Neural cell (in vitro differentiated cells): ENCODE data around the gene RAPGEFL1. TPM values are rescaled to one million over a fixed set of nuclear protein-coding genes. Genes with fewer than 3 reads are reported as not detected.

Experiments used
- H2AFZ ChIP-seq: fragments of 200-600, 300-800 bp; sonication (generic), shearing (Covaris generic); 2 replicates; pipeline ENCODE4 v1.6.0; 2014; ENCODE audit warnings: low read depth, mild to moderate bottlenecking, antibody characterized with exemption, low read length, moderate library complexity
- H3F3A ChIP-seq: fragments of 200-600 bp; shearing (Covaris generic); 2 replicates; pipeline ENCODE4 v1.6.1; 2016; ENCODE audit warnings: mild to moderate bottlenecking, moderate library complexity, mixed read lengths, antibody characterized with exemption, low read length; ENCODE audit not compliant: insufficient read depth, poor library complexity, severe bottlenecking
- H3K27ac ChIP-seq: fragments of 200-600, 300-800 bp; sonication (generic), shearing (Covaris generic); 2 replicates; pipeline ENCODE4 v1.5.1; 2014; ENCODE audit warnings: mild to moderate bottlenecking, low read length, moderate library complexity
- H3K27me3 ChIP-seq: fragments of 300-800, 200-600 bp; sonication (generic), shearing (Covaris generic); 2 replicates; pipeline ENCODE4 v1.6.0; 2014; ENCODE audit warnings: mild to moderate bottlenecking, low read depth, low read length, moderate library complexity; ENCODE audit not compliant: insufficient read depth
- H3K36me3 ChIP-seq: fragments of 300-800, 200-600 bp; sonication (generic), shearing (Covaris generic); 2 replicates; pipeline ENCODE4 v1.5.1; 2014; ENCODE audit warnings: mild to moderate bottlenecking, antibody characterized with exemption, low read length, moderate library complexity; ENCODE audit not compliant: insufficient read depth
- H3K4me2 ChIP-seq: fragments of 300-800, 200-600 bp; sonication (generic), shearing (Covaris generic); 2 replicates; pipeline ENCODE4 v1.6.0; 2014; ENCODE audit warnings: mild to moderate bottlenecking, low read length
- H3K4me3 ChIP-seq: fragments of 300-800, 200-600 bp; sonication (generic), shearing (Covaris generic); 2 replicates; pipeline ENCODE4 v1.5.1; 2014; ENCODE audit warnings: mild to moderate bottlenecking, low read length, moderate library complexity
- H3K79me2 ChIP-seq: fragments of 200-600 bp; shearing (Covaris generic); replicated peaks from 2 replicates; pipeline ENCODE4 v1.6.0; 2014; ENCODE audit warnings: mild to moderate bottlenecking, low read length, moderate library complexity; ENCODE audit not compliant: insufficient read depth
- H3K9ac ChIP-seq: fragments of 300-800, 200-600 bp; sonication (generic), shearing (Covaris generic); 2 replicates; pipeline ENCODE4 v1.6.1; 2016; ENCODE audit warnings: mild to moderate bottlenecking, low read length, mixed read lengths
- H3K9me2 ChIP-seq: fragments of 200-600 bp; shearing (Covaris generic); 2 replicates; pipeline ENCODE4 v1.6.1; 2016; ENCODE audit warnings: mild to moderate bottlenecking, low read length, mixed read lengths; ENCODE audit not compliant: insufficient read depth
- H3K9me3 ChIP-seq: fragments of 200-600, 300-800 bp; sonication (generic), shearing (Covaris generic); 2 replicates; pipeline ENCODE4 v1.6.1; 2016; ENCODE audit warnings: mild to moderate bottlenecking, mixed run types, low read length, moderate library complexity, mixed read lengths
- H4K20me1 ChIP-seq: fragments of 200-600 bp; shearing (Covaris generic); 2 replicates; pipeline ENCODE4 v1.6.1; 2016; ENCODE audit warnings: mild to moderate bottlenecking, mixed run types; ENCODE audit not compliant: insufficient read depth
- CTCF ChIP-seq: fragments of 450-650 bp; IDR thresholded peaks from 2 replicates; pipeline ENCODE4 v1.5.1; 2014; ENCODE audit warnings: antibody characterized with exemption, mild to moderate bottlenecking, moderate library complexity; ENCODE audit not compliant: poor library complexity, severe bottlenecking
- EP300 ChIP-seq: fragments of 450-650 bp; conservative IDR thresholded peaks from 2 replicates; pipeline ENCODE4 v1.6.1; 2014; ENCODE audit warnings: antibody characterized with exemption, mild to moderate bottlenecking, moderate library complexity; ENCODE audit not compliant: poor library complexity, severe bottlenecking
- EZH2 ChIP-seq: fragments of 200-600, 300-800 bp; shearing (Covaris generic), sonication (generic); IDR thresholded peaks from 2 replicates; pipeline ENCODE4 v1.6.1; 2014; ENCODE audit warnings: antibody characterized with exemption, low read length, borderline replicate concordance, mild to moderate bottlenecking; ENCODE audit not compliant: insufficient read depth, poor library complexity, severe bottlenecking
- MXI1 ChIP-seq: fragments of 450-650 bp; conservative IDR thresholded peaks from 2 replicates; pipeline ENCODE4 v1.6.1; 2014; ENCODE audit warnings: antibody characterized with exemption, mild to moderate bottlenecking; ENCODE audit not compliant: poor library complexity, severe bottlenecking
- POLR2AphosphoS5 ChIP-seq: IDR thresholded peaks from 2 replicates; pipeline ENCODE4 v1.6.1; 2012
- RAD21 ChIP-seq: fragments of 450-650 bp; conservative IDR thresholded peaks from 2 replicates; pipeline ENCODE4 v1.6.1; 2014; ENCODE audit warnings: antibody characterized with exemption, mild to moderate bottlenecking, moderate library complexity
- REST ChIP-seq: IDR thresholded peaks from 2 replicates; pipeline ENCODE4 v1.6.1; 2012; ENCODE audit warnings: borderline replicate concordance
- SMC3 ChIP-seq: fragments of 450-650 bp; conservative IDR thresholded peaks from 2 replicates; pipeline ENCODE4 v1.6.1; 2014; ENCODE audit warnings: antibody characterized with exemption, mild to moderate bottlenecking, moderate library complexity; ENCODE audit not compliant: poor library complexity
- TAF1 ChIP-seq: IDR thresholded peaks from 2 replicates; pipeline ENCODE4 v1.6.1; 2012; ENCODE audit warnings: low read depth
- polyA plus RNA-seq: library from polyadenylated mRNA; depleted of rRNA; stranded (reverse); fragments of >200 nt; gene quantifications from 2 replicates; pipeline ENCODE4 v1.2.3, GENCODE V29; 2014

RAPGEFL1 gene
- polyA plus RNA-seq, 1 donor from 2014 or later: 15.5 TPM

GRCh38 chr17:40153603-40154236 is 23.6 kb upstream of the RAPGEFL1 start:
- no peaks in the 10 kb centered on the region for H3F3A ChIP-seq
- H3K9ac ChIP-seq: no peak overlapping the region
- no peak overlapping the region for H3K4me3 ChIP-seq
- no peaks in the 10 kb centered on the region for H3K9me2 ChIP-seq
- no peak overlapping the region for H2AFZ ChIP-seq
- peaks cover 28% of the 10 kb centered on the region for H3K79me2 ChIP-seq
- H3K9me3 ChIP-seq: no peaks in the 10 kb centered on the region
- H3K36me3 ChIP-seq: no peaks in the 10 kb centered on the region
- no peak overlapping the region for H3K27ac ChIP-seq
- H4K20me1 ChIP-seq: no peaks in the 10 kb centered on the region
- TF ChIP-seq MXI1 (no peak), TAF1 (no peak), CTCF (no peak), REST (no peak), SMC3 (no peak), POLR2AphosphoS5 (no peak), EZH2 (no peak), RAD21 (no peak), EP300 (no peak)
- no peaks in the 10 kb centered on the region for H3K27me3 ChIP-seq
- no peak overlapping the region for H3K4me2 ChIP-seq

DNA sequence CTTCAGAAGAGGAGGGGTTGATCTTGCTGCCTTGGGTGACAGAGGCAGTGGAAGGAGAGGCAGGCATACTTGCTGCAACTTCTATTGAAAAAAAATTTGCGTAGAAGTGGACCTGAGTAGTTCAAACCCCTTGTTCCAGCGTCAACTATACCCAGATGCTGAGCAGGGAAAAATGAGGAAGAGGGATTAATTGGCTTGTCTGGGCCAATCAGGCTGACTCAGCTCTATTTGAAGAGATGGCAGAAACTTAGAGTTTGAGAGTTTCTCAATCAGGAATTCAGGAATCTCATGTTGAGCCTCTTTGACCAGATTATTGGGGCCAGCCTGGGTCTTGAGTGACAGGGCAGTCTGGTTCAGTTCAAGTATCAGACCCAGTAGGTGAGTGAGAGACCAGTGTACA is 19.3 kb upstream of the RAPGEFL1 start:
- Histone ChIP-seq H3K4me2 (no peak overlapping the region), H2AFZ (no peak overlapping the region), H3K9me3 (no peaks in the 10 kb centered on the region), H3K4me3 (no peak overlapping the region), H3K9me2 (no peaks in the 10 kb centered on the region), H3F3A (no peaks in the 10 kb centered on the region), H3K27ac (no peak overlapping the region), H3K27me3 (no peaks in the 10 kb centered on the region), H3K79me2 (peaks cover 18% of the 10 kb centered on the region), H4K20me1 (no peaks in the 10 kb centered on the region), H3K36me3 (no peaks in the 10 kb centered on the region), H3K9ac (no peak overlapping the region)
- TF ChIP-seq REST (no peak), RAD21 (no peak), EP300 (no peak), TAF1 (no peak), CTCF (no peak), POLR2AphosphoS5 (no peak), EZH2 (no peak), MXI1 (no peak), SMC3 (no peak)
